Activated CD8-positive, alpha-beta memory T cell treated with anti-CD3 and anti-CD28 coated beads, Interleukin-2, amount 50 U/mL, for 1 hour (primary cell): ENCODE measurements around the gene AMHR2.
A peak's percentile ranks its signal among the peaks of the same experiment; 100 is the strongest.
"Not testable (repeated sequence)": the region's sequence is repeated elsewhere in the genome, so short reads cannot be mapped to it uniquely, and the experiment has no call there.

ENCODE experiments used
- DNase-seq: peaks from one replicate; pipeline ENCODE4 v3.0.0-alpha.2; 2020; ENCODE audit errors: extremely low read depth

AMHR2 gene

DNA sequence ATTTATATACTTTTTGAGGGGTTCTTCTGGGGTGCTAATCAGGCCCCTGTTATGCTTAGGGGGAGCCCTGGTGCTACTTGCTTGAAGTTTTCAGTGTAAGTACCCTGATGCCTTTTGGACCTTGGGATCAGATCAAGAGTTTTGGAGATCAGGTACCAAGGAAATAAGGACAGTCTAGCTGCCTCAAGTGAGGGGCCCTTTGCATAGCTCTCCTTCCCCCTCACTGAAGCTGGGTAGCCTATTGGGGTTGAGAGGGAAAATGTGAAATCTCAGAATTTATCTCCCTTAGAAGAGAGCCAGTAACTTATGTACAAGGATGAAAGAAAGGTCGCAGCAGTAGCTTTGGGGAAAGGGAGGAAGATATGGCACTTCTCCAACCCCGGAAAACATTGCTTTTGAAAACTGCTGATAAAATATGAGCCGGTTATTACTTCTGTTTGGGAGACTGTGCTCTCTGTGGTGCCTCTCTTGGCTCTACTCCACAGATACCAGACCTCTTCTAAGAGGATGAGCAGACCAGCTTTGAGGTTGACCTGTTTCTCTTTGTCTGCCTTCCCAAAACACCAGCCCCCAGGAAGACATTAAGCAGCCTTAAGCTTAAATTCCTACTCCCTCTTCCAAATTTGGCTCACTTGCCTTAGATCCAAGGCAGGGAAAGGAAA is 8.8 kb upstream of the AMHR2 start:
- no peak for DNase-seq

DNA sequence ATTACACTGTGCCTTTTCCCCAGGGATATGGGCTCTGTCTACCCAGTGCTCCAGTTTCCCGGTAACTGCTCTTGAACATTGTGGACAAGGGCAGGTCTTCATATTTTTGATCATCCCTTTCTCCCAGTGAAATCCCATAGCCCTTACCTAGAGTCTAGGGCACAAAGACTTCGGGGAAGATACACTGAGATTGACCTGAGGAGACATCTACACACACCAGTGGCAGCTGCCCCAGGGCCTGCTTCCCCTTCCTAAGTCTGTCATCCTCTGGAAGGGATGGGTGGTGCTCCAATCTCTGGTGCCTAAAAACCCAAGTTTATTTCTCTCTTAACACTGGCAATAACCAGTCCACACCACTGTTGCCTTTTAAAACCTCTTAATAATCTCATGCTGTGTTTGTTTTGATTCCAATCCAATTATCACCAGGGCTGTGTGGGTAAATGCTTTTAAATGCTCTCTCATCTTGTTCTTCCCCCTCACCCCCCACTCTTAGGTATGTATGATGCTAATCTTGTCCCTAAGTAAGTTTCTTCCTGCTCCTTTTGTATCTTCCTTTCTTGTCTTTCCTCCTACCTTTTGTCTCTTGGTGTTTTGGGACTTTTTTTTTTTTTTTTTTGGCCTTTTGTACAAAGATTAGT is 7.8 kb upstream of the AMHR2 start:
- DNase-seq, result not testable (repeated sequence)

DNA sequence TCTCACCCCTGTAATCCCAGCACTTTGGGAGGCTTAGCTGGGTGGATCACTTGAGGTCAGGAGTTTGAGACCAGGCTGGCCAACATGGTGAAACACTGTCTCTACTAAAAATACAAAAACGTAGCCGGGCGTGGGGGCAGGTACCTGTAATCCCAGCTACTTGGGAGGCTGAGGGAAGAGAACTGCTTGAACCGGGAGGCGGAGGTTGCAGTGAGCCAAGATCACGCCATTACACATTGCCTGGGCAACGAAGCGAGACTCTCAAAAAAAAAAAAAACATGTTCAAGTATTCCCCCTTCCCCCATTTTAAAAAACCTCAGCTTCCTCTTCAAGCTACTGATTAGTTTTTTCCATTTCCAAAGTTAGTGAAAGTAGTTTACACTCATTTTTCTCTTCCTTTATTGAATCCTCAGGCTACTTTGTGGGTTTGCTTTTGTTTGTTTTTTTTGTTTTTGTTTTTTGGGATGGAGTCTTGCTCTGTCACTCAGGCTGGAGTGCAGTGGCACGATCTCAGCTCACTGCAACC is 6.3 kb upstream of the AMHR2 start:
- not testable (repeated sequence) for DNase-seq

DNA sequence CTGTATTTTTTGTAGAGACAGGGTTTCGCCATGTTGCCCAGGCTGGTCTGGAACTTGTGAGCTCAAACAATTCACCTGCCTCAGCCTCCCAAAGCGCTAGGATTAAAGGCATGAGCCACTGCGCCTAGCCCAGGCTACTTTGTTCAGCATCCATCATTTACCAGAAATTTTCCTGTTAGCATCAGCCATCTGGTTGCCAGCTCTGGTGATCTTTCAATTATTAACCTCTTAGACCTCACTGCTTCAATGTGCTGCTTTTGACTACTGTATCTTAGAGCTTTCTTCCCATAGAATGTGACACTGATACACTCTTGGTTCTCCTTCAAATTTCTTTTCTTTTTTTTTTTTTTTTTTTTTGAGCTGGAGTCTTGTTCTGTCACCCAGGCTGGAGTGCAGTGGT is 5.4 kb upstream of the AMHR2 start:
- no peak for DNase-seq

- DNase-seq, result no peak
Observed at GRCh38 chr12:53419756-53420155, 3.9 kb upstream of the AMHR2 start.

- not testable (repeated sequence) for DNase-seq
Observed at GRCh38 chr12:53422247-53422646, 1.4 kb upstream of the AMHR2 start.

DNA sequence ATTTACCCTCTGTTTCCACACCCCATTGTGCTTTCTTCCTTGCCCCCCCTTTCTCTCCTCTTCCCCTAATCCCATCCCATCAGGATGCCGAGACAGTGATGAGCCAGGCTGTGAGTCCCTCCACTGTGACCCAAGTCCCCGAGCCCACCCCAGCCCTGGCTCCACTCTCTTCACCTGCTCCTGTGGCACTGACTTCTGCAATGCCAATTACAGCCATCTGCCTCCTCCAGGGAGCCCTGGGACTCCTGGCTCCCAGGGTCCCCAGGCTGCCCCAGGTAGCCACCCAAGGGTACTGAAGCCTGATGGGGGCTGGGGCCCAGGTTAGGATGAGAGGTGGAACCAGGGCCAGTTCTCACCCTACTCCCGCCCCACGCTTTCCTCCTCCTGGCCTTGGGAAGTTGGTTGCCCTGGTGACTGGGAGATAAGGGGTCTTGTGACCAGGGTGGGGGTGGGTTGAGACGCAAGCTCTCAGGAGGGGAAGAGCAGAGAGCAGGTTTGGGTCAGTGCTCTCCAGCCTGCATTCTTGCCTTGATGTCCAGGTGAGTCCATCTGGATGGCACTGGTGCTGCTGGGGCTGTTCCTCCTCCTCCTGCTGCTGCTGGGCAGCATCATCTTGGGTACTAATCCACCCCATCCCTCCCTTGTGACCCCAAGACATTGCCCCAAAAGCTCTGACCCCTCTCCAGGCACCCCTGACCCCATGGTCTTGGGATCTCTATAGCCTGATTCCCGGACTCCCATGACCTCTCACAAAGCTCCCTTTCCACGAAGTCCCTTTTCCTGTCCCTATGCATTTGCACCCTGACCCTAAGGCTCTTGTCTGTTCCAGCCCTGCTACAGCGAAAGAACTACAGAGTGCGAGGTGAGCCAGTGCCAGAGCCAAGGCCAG is 1.2 kb downstream of the AMHR2 start:
- no peak for DNase-seq

DNA sequence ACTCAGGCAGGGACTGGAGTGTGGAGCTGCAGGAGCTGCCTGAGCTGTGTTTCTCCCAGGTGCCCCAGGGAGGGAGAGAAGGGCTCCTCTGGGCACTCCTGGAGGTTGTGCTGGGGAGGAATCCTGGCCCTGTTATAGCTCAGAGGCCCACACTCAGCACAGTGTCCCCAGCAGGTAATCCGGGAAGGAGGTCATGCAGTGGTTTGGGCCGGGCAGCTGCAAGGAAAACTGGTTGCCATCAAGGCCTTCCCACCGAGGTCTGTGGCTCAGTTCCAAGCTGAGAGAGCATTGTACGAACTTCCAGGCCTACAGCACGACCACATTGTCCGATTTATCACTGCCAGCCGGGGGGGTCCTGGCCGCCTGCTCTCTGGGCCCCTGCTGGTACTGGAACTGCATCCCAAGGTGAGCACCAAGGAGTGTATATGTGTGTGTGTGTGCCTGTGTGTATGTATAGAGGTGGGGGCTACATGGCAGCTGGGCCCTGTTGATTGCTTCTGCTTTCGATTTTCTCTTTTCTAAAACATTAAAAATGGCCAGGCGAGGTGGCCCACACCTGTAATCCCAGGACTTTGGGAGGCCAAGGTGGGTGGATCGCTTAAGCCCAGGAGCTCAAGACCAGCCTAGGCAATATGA is 2.0 kb downstream of the AMHR2 start:
- no peak for DNase-seq

GRCh38 chr12:53427905-53428594 is 4.4 kb downstream of the AMHR2 start:
- no peak for DNase-seq

GRCh38 chr12:53428741-53429140 is 5.1 kb downstream of the AMHR2 start:
- DNase-seq, result no peak

DNA sequence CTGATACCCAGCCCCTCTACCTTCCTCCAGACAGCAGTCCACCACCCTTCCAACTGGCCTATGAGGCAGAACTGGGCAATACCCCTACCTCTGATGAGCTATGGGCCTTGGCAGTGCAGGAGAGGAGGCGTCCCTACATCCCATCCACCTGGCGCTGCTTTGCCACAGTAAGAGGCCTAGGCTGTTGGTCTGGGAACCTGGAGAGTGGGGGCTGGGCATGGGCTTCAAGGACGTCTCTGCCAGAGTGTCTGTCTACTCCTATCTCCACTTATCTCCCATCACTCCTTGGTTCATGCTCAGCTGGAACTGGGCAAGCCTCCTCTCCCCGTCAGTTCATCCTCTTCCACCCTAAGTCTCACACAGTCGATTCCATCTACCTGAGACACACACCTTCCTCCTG is 6.5 kb downstream of the AMHR2 start:
- DNase-seq, result no peak

GRCh38 chr12:53431187-53431586 is 7.5 kb downstream of the AMHR2 start:
- DNase-seq, result no peak

DNA sequence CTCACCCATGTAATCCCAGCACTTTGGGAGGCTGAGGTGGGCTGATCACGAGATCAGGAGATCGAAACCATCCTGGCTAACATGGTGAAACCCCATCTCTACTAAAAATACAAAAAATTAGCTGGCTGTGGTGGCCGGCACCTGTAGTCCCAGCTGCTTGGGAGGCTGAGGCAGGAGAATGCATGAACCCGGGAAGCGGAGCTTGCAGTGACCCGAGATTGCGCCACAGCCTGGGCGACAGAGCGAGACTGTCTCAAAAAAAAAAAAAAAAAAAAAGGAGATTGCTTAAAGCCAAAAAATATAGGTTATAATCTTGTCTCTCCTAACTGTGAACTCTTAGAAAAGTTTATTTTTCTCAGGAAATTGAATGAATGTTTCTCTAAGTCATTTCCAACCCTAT is 11.7 kb downstream of the AMHR2 start:
- not testable (repeated sequence) for DNase-seq

GRCh38 chr12:53439582-53439981 is 15.9 kb downstream of the AMHR2 start:
- DNase-seq, result not testable (repeated sequence)

DNA sequence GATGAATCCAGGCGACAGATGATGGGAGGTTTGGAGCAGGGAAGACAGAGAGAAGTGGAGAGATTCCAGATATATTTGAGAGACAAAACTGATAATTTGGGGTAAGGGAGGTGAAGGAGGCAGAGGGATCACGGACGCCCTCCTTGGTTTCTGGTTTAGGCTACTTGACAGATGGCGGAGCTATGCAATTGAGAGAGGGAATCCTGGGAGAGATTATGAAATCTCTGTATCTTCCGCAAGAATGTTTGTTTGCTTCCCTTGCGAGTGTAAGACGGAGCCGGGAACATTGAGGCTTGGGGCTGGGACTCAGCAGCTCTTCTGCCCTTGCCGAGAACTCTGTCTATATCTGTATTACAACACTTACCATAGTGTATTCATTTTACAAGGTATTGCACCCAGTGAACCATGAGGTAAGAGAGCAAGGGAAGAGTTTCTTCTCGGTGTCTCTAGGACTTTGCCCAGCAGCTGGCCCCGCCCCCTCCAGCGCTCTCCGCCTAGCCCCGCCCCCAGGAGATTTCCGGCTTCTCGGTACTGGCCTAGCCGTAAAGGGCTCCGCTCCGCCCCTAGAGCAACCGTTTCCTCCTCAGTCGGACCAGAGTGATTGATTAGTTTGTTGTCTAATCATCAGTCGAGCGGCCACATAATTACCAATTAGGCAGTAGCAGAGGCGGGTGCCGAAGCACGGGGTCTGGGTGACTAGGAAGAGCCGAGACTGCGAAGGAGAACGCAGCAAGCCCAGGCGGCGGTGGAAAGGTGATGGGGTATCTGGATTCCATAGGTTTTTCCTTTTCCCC is 17.6 kb downstream of the AMHR2 start, which contains the start of gene PRR13:
TSS of gene PRR13 (plus strand) at position 695 of the 794 bp plus-strand sequence. CDS start 981 bp downstream, outside the sequence.
- peak; percentile 97 for DNase-seq

- DNase-seq, result no peak
Observed at GRCh38 chr12:53443955-53444354, 20.3 kb downstream of the AMHR2 start.

- DNase-seq, result not testable (repeated sequence)
Observed at GRCh38 chr12:53444593-53445325, 21.1 kb downstream of the AMHR2 start.

DNA sequence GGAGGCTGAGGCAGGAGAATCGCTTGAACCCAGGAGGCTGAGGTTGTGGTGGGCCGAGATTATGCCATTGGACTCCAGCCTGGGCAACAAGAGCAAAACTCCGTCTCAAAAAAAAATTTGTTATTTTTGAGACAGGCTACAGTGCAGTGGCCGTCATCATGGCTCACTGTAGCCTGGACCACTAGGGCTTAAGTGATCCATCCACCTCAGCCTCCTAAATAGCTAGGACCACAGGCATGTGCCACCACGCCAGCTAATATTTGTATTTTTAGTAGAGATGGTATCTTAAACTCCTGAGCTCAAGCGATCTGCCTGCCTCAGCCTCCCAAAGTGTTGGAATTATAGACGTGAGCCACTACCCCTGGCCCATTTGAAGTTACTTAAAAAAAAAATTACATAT is 27.3 kb downstream of the AMHR2 start:
- DNase-seq, result no peak

DNA sequence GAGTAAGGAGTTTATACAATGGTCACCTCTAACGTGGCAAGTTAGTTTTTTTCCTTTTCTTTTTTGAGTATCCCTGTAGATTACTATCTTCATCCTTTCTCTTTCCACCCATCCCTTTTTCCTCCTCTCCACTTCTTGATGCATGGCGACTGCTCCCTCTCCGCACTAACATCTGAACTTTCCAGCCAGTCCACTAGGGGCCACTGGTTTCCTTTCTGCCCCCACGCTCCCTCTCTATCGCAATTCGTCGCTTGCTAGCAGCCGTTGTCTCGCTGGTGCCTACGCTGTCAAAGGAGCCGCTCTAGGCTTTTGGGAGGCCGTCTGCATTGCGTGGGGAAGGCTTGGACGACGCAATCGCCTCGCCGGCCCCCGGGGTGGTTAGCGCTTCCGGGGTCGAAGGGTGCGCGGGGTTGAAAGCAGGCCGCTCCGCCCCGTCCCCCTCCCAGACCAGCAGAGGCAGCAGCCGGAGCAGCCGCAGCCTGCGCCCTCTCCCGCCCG is 28.1 kb downstream of the AMHR2 start, which contains the start of gene PCBP2:
TSS of gene PCBP2 (plus strand) at position 442 of the 498 bp plus-strand sequence. CDS start 2,699 bp downstream, outside the sequence.
- peak; percentile 93 for DNase-seq
